OCI-LY7 (cell line): ENCODE results near the gene ABCC11. TPM values are rescaled to one million over a fixed set of nuclear protein-coding genes. Genes with fewer than 3 reads are reported as not detected.

ENCODE experiments used
- BruUV-seq: library from RNA; stranded (reverse); fragments of 400-500 nt; replicated peaks from 2 replicates; lab custom pipeline; 2021; lab: Mats Ljungman, UMichigan
- CTCF ChIA-PET: fragments of 300-600 bp; sonication (Branson Sonifier 250); formaldehyde crosslinking; loops from one replicate; lab custom pipeline; 2022; ENCODE audit warnings: antibody characterized with exemption; ENCODE audit not compliant: unreplicated experiment; lab: Charles Lee
- POLR2A ChIA-PET: fragments of 300-600 bp; sonication (Branson Sonifier 250); formaldehyde crosslinking; loops from one replicate; lab custom pipeline; 2022; ENCODE audit warnings: antibody characterized with exemption; lab: Charles Lee
- DNase-seq: peaks from one replicate; pipeline ENCODE4 v3.0.0-alpha.2; 2015; ENCODE audit warnings: low spot score
- H2AFZ ChIP-seq: fragments of 200-600 bp; sonication (generic), shearing (Covaris generic); 2 replicates; pipeline ENCODE4 v1.6.1; 2014; ENCODE audit warnings: mild to moderate bottlenecking, antibody characterized with exemption, low read length, moderate library complexity
- H3K27ac ChIP-seq: fragments of 200-600 bp; sonication (generic); 2 replicates; pipeline ENCODE4 v1.5.1; 2014; ENCODE audit warnings: mixed run types, low read depth, mild to moderate bottlenecking, moderate library complexity, low read length, inconsistent platforms; ENCODE audit not compliant: poor library complexity, severe bottlenecking
- H3K36me3 ChIP-seq: fragments of 200-600 bp; sonication (generic); 2 replicates; pipeline ENCODE4 v1.6.1; 2014; ENCODE audit warnings: mild to moderate bottlenecking, antibody characterized with exemption, low read length, moderate library complexity, mixed read lengths; ENCODE audit not compliant: insufficient read depth
- H3K4me1 ChIP-seq: fragments of 200-600 bp; sonication (generic); 2 replicates; pipeline ENCODE4 v1.5.1; 2014; ENCODE audit warnings: mild to moderate bottlenecking, low read length; ENCODE audit not compliant: insufficient read depth, poor library complexity, severe bottlenecking
- H3K4me2 ChIP-seq: fragments of 200-600 bp; sonication (generic); 2 replicates; pipeline ENCODE4 v1.6.1; 2014; ENCODE audit warnings: mild to moderate bottlenecking, low read length
- H3K4me3 ChIP-seq: fragments of 200-600 bp; sonication (generic); 2 replicates; pipeline ENCODE4 v1.5.1; 2014; ENCODE audit warnings: mild to moderate bottlenecking, low read depth, low read length; ENCODE audit not compliant: poor library complexity, severe bottlenecking
- H3K79me2 ChIP-seq: fragments of 200-600 bp; sonication (generic); 2 replicates; pipeline ENCODE4 v1.6.1; 2016; ENCODE audit warnings: low read depth, mild to moderate bottlenecking, low read length, moderate library complexity, mixed read lengths; ENCODE audit not compliant: insufficient read depth
- H3K9me2 ChIP-seq: fragments of 200-600 bp; sonication (generic); 2 replicates; pipeline ENCODE4 v1.6.1; 2016; ENCODE audit warnings: mild to moderate bottlenecking, low read length, mixed read lengths; ENCODE audit not compliant: insufficient read depth
- H3K9me3 ChIP-seq: fragments of 200-600 bp; sonication (generic); 2 replicates; pipeline ENCODE4 v1.6.1; 2014; ENCODE audit warnings: mild to moderate bottlenecking, mixed run types, low read length, mixed read lengths
- H4K20me1 ChIP-seq: fragments of 200-600 bp; sonication (generic); 2 replicates; pipeline ENCODE4 v1.6.1; 2014; ENCODE audit warnings: mild to moderate bottlenecking, antibody characterized with exemption, low read length, moderate library complexity, mixed read lengths; ENCODE audit not compliant: insufficient read depth
- CTCF ChIP-seq: fragments of 200-600 bp; sonication (generic); conservative IDR thresholded peaks from 2 replicates; pipeline ENCODE4 v1.5.1; 2014; ENCODE audit warnings: mild to moderate bottlenecking, antibody characterized with exemption, low read length, moderate library complexity, mixed read lengths
- EZH2phosphoT487 ChIP-seq: fragments of 200-600 bp; sonication (generic); IDR thresholded peaks from 2 replicates; pipeline ENCODE4 v1.6.1; 2018; ENCODE audit warnings: low read depth, borderline replicate concordance, mild to moderate bottlenecking, mixed run types, antibody characterized with exemption, low read length, moderate library complexity, mixed read lengths
- intact Hi-C: fragments of 100-400 bp; cut with micrococcal nuclease; formaldehyde crosslinking; loops from one replicate; pipeline ENCODE4 v1.10.0; 2022; ENCODE audit not compliant: unreplicated experiment
- total RNA-seq, 2 experiments: library from RNA; depleted of rRNA in 1 of 2; stranded (reverse); fragments of >200 nt in 1 of 2; shearing (Covaris generic) in 1 of 2; gene quantifications; 2 replicates each; pipeline ENCODE4 v1.2.3, GENCODE V29; 2014 to 2022

Gene ABCC11
- total RNA-seq, 2 experiments from 2014 or later: 0.10 TPM; not detected in 1

GRCh38 chr16:48225456-48225855 lies 21.9 kb downstream of the ABCC11 start:
- Histone ChIP-seq H2AFZ (no peak overlapping the region), H3K9me2 (0 out of 2 replicates have a peak, but pooled peaks cover 3% of the 10 kb centered on the region), H3K4me2 (no peak overlapping the region), H3K4me3 (no peak overlapping the region), H3K4me1 (no peaks in the 10 kb centered on the region), H4K20me1 (no peaks in the 10 kb centered on the region), H3K9me3 (no peaks in the 10 kb centered on the region), H3K36me3 (no peaks in the 10 kb centered on the region), H3K27ac (no peak overlapping the region), H3K79me2 (no peaks in the 10 kb centered on the region)
- ChIA-PET POLR2A (interaction anchor here (0.6 kb wide), 1 partner anchor 14 kb away, joined by 4 read pairs; no protein-coding TSS in a partner anchor), CTCF (no interaction called here)
- TF ChIP-seq CTCF: no peak
- TF ChIP-seq EZH2phosphoT487: no peak
- intact Hi-C loops: no loop called here
- no peak for DNase-seq
- BruUV-seq: no TSS peak

- DNase-seq: no peak
- CTCF ChIA-PET: no interaction called here
- Histone ChIP-seq H3K27ac (no peak overlapping the region), H4K20me1 (no peaks in the 10 kb centered on the region), H3K36me3 (no peaks in the 10 kb centered on the region), H3K4me2 (no peak overlapping the region), H3K79me2 (no peaks in the 10 kb centered on the region), H3K9me3 (no peaks in the 10 kb centered on the region), H2AFZ (no peak overlapping the region), H3K4me1 (no peaks in the 10 kb centered on the region), H3K4me3 (no peak overlapping the region), H3K9me2 (0 out of 2 replicates have a peak, but pooled peaks cover 3% of the 10 kb centered on the region)
- intact Hi-C loops: no loop called here
- POLR2A ChIA-PET: interaction anchor here (0.6 kb wide), 1 partner anchor 58 kb away, joined by 3 read pairs; no protein-coding TSS in a partner anchor
- no TSS peak for BruUV-seq
- TF ChIP-seq EZH2phosphoT487 (no peak), CTCF (no peak)
Observed at GRCh38 chr16:48223490-48223889, 23.8 kb downstream of the ABCC11 start.

- no TSS peak for BruUV-seq
- intact Hi-C loops: no loop called here
- Histone ChIP-seq H3K36me3 (no peaks in the 10 kb centered on the region), H4K20me1 (no peaks in the 10 kb centered on the region), H3K9me2 (0 out of 2 replicates have a peak, but pooled peaks cover 3% of the 10 kb centered on the region), H3K4me2 (no peak overlapping the region), H3K27ac (no peak overlapping the region), H3K9me3 (no peaks in the 10 kb centered on the region), H3K79me2 (no peaks in the 10 kb centered on the region), H2AFZ (no peak overlapping the region), H3K4me3 (no peak overlapping the region), H3K4me1 (no peaks in the 10 kb centered on the region)
- CTCF ChIA-PET: no interaction called here
- TF ChIP-seq CTCF: no peak
- no peak for TF ChIP-seq EZH2phosphoT487
- no peak for DNase-seq
- POLR2A ChIA-PET: interaction anchor here (0.6 kb wide), 1 partner anchor 715 kb away, joined by 3 read pairs; no protein-coding TSS in a partner anchor
Observed at GRCh38 chr16:48220891-48221290, 26.4 kb downstream of the ABCC11 start.
